ENCODE data around the gene GYPC. TPM values are rescaled to one million over a fixed set of nuclear protein-coding genes. Genes with fewer than 3 reads are reported as not detected.

GYPC gene
- total and polyA plus RNA-seq, 2 of the 4 experiments (the other 2 are of a cell fraction) = 53.4 to 96.3 TPM

DNA sequence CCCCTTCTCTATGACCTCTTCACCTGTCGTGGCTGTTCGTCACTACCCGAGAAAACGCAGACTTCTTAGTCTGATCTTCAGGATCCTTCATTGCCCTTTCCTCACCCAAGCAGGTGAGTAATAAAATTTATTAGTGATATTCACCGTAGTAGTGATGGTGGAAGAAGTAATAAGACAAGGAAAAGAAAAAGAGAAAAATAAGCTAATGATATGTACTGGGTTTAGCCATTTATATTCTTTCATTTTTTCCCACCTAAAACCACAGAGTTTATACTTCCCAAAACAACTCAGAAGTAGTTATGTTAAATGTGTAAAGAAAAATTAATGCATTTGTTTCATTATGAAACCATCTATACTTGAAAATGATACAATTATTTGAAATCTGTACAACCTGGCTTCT is 19.7 kb downstream of the GYPC start:
- no peak overlapping the region for H3K27ac ChIP-seq (ENCODE audit: insufficient read depth, low read length)
- H3K4me1 ChIP-seq (ENCODE audit: control insufficient read depth, insufficient read depth, low read length) = no peaks in the 10 kb centered on the region
- no peak overlapping the region for H3K4me3 ChIP-seq (ENCODE audit: insufficient read depth, low read depth, low read length)
- no peak overlapping the region for H3K23ac ChIP-seq (ENCODE audit: low read depth, low read length)
- no TSS peak for BruUV-seq (replicated peaks)
- H2AFZ ChIP-seq (replicated peaks; ENCODE audit: low read length, poor library complexity) = no peak overlapping the region
- no peak overlapping the region for H3K4me2 ChIP-seq (ENCODE audit: low read depth, low read length)
- peaks cover 7% of the 10 kb centered on the region for H3K9me3 ChIP-seq (ENCODE audit: control insufficient read depth, insufficient read depth, low read length)
- ChIA-PET CTCF (no interaction called here), POLR2A (ENCODE audit: unreplicated experiment) (no interaction called here)
- dilution Hi-C loops (cut with HindIII; ENCODE audit: low sequenced_read_pairs, unreplicated experiment) = no loop called here
- peaks cover 26% of the 10 kb centered on the region; the same call in 1 of the 2 replicates for H4K20me1 ChIP-seq (ENCODE audit: insufficient read depth, low read length)
- intact Hi-C loops (cut with micrococcal nuclease) = no loop called here
- peaks cover 10 to 50% of the 10 kb centered on the region in 2 experiments; a peak in 3 of 4 replicates for H3K79me1 ChIP-seq (ENCODE audit: low read depth in 1 of 2, low read length in 2 of 2)
- no peak overlapping the region for H2BK120ac ChIP-seq (ENCODE audit: low read depth, low read length)
- no peak overlapping the region for H2AK9ac ChIP-seq (replicated peaks; ENCODE audit: low read depth, low read length, poor library complexity)
- H3K27me3 ChIP-seq (ENCODE audit: control insufficient read depth, insufficient read depth, low read length) = no peaks in the 10 kb centered on the region
- no peak overlapping the region for H3K9ac ChIP-seq (ENCODE audit: low read depth, low read length)
- no CpG with 5 or more reads among the region's 5 CpGs for WGBS, 2 experiments (ENCODE audit: extremely low coverage in 2 of 2, insufficient read length in 1 of 2)
- peaks cover 16% of the 10 kb centered on the region for H3K9me1 ChIP-seq (ENCODE audit: insufficient read depth, low read length)
- DNase-seq (no peak), ATAC-seq (ENCODE audit: low read depth) (no peak)
- in situ Hi-C loops (cut with MboI; ENCODE audit: low sequenced_read_pairs) = no loop called here
- peaks cover 18% of the 10 kb centered on the region for H3K36me3 ChIP-seq (ENCODE audit: control insufficient read depth, insufficient read depth, low read length)
- no peak overlapping the region for H2BK5ac ChIP-seq (ENCODE audit: low read depth, low read length, poor library complexity, severe bottlenecking)
- no peak overlapping the region for H2BK20ac ChIP-seq (ENCODE audit: low read depth, low read length)
- no peak overlapping the region for H4K5ac ChIP-seq (ENCODE audit: low read depth, low read length)
- no peak overlapping the region for H3K18ac ChIP-seq (ENCODE audit: low read depth, low read length)
- no peak overlapping the region for H2AK5ac ChIP-seq (ENCODE audit: low read depth, low read length)
- H2BK15ac ChIP-seq (ENCODE audit: low read depth, low read length) = no peak overlapping the region
- H4K91ac ChIP-seq (ENCODE audit: insufficient read depth, low read depth, low read length) = no peak overlapping the region
- TF ChIP-seq, protein P1, sequence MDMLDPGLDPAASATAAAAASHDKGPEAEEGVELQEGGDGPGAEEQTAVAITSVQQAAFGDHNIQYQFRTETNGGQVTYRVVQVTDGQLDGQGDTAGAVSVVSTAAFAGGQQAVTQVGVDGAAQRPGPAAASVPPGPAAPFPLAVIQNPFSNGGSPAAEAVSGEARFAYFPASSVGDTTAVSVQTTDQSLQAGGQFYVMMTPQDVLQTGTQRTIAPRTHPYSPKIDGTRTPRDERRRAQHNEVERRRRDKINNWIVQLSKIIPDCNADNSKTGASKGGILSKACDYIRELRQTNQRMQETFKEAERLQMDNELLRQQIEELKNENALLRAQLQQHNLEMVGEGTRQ (IDR thresholded peaks at IDR 0.05; ENCODE audit: low read depth, low read length) = no peak
- no peak for TF ChIP-seq BHLHE40 (IDR thresholded peaks at IDR 0.05; ENCODE audit: low read depth, low read length)
- TF ChIP-seq MAZ (IDR thresholded peaks at IDR 0.05; ENCODE audit: borderline replicate concordance, low read depth, low read length) = no peak
- TF ChIP-seq RFX5 (IDR thresholded peaks at IDR 0.05; ENCODE audit: low read depth, low read length) = no peak
- no peak for TF ChIP-seq SMC3 (IDR thresholded peaks at IDR 0.05; ENCODE audit: low read depth, low read length)
- no peak for TF ChIP-seq RAD21 (IDR thresholded peaks at IDR 0.05; ENCODE audit: low read length)
- TF ChIP-seq, protein P2, sequence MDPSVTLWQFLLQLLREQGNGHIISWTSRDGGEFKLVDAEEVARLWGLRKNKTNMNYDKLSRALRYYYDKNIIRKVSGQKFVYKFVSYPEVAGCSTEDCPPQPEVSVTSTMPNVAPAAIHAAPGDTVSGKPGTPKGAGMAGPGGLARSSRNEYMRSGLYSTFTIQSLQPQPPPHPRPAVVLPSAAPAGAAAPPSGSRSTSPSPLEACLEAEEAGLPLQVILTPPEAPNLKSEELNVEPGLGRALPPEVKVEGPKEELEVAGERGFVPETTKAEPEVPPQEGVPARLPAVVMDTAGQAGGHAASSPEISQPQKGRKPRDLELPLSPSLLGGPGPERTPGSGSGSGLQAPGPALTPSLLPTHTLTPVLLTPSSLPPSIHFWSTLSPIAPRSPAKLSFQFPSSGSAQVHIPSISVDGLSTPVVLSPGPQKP (IDR thresholded peaks at IDR 0.05; ENCODE audit: borderline replicate concordance, low read depth, low read length) = no peak
- TF ChIP-seq, protein P3, sequence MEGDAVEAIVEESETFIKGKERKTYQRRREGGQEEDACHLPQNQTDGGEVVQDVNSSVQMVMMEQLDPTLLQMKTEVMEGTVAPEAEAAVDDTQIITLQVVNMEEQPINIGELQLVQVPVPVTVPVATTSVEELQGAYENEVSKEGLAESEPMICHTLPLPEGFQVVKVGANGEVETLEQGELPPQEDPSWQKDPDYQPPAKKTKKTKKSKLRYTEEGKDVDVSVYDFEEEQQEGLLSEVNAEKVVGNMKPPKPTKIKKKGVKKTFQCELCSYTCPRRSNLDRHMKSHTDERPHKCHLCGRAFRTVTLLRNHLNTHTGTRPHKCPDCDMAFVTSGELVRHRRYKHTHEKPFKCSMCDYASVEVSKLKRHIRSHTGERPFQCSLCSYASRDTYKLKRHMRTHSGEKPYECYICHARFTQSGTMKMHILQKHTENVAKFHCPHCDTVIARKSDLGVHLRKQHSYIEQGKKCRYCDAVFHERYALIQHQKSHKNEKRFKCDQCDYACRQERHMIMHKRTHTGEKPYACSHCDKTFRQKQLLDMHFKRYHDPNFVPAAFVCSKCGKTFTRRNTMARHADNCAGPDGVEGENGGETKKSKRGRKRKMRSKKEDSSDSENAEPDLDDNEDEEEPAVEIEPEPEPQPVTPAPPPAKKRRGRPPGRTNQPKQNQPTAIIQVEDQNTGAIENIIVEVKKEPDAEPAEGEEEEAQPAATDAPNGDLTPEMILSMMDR (conservative IDR thresholded peaks at IDR 0.05; ENCODE audit: low read depth, low read length) = no peak
- TF ChIP-seq FOS (IDR thresholded peaks at IDR 0.05; ENCODE audit: low read depth, low read length) = no peak
- no peak for TF ChIP-seq CHD1 (IDR thresholded peaks at IDR 0.05; ENCODE audit: low read depth, low read length)
- no peak for TF ChIP-seq RCOR1 (IDR thresholded peaks at IDR 0.05; ENCODE audit: insufficient replicate concordance, low read length)
- no peak for TF ChIP-seq MAFK (IDR thresholded peaks at IDR 0.05; ENCODE audit: low read depth, low read length)
- no peak overlapping the region for H3K14ac ChIP-seq (replicated peaks; ENCODE audit: low read depth, low read length)
- H4K8ac ChIP-seq (ENCODE audit: low read depth in 2 of 2, low read length in 2 of 2) = no peak overlapping the region
- no peak overlapping the region for H3K56ac ChIP-seq (ENCODE audit: extremely low read depth, insufficient read depth, low read length)
- H3K4ac ChIP-seq (ENCODE audit: low read depth, low read length) = no peak overlapping the region
